ENCODE measurements around the gene IGF2BP2. TPM values are rescaled to one million over a fixed set of nuclear protein-coding genes. Genes with fewer than 3 reads are reported as not detected.

IGF2BP2 gene
- total RNA-seq, 1 experiment from 2014 or later = 135 TPM

GRCh38 chr3:185658504-185658912, 166.3 kb downstream of the IGF2BP2 start:
- Histone ChIP-seq H3K36me3 (ENCODE audit: control insufficient read depth in 1 of 2, insufficient read depth in 2 of 2, low read length in 2 of 2) (peaks cover 30 to 45% of the 10 kb centered on the region in 2 experiments), H3K79me2 (ENCODE audit: insufficient read depth, low read length) (peaks cover 7% of the 10 kb centered on the region; the same call in 1 of the 2 replicates), H3K4me2 (ENCODE audit: low read length) (peak overlapping the region; percentile 37), H3K27ac (ENCODE audit: low read depth, low read length) (peak overlapping the region; percentile 35; the same call in 1 of the 2 replicates), H2AFZ (ENCODE audit: low read depth, low read length, poor library complexity, severe bottlenecking) (no peak overlapping the region), H3K4me1 (ENCODE audit: control insufficient read depth in 1 of 2, insufficient read depth in 2 of 2, low read length in 2 of 2) (peaks cover 2 to 24% of the 10 kb centered on the region in 2 experiments; a peak in 3 of 4 replicates), H3K9me3 (ENCODE audit: control insufficient read depth in 1 of 2, insufficient read depth in 1 of 2, low read depth in 1 of 2, low read length in 2 of 2) (no peaks in the 10 kb centered on the region), H4K20me1 (ENCODE audit: insufficient read depth) (no peaks in the 10 kb centered on the region), H3K9ac (ENCODE audit: low read length) (no peak overlapping the region), H3K4me3 (replicated peaks in 1 of 2; ENCODE audit: low read depth in 1 of 2, low read length in 2 of 2) (no peak overlapping the region), H3K27me3 (ENCODE audit: insufficient read depth, low read length) (no peaks in the 10 kb centered on the region), H3K9me2 (ENCODE audit: insufficient read depth) (no peaks in the 10 kb centered on the region)
- ChIA-PET CTCF (no interaction called here), POLR2A (no interaction called here), RAD21 (ENCODE audit: low non-redundant PET in 1 of 2, low total read pairs in 2 of 2, uncharacterized antibody in 2 of 2, unreplicated experiment in 2 of 2) (no interaction called here)
- ATAC-seq (peak; percentile 51), DNase-seq (ENCODE audit: low read depth, low spot score) (no peak)
- BruUV-seq (replicated peaks) = no TSS peak
- TF ChIP-seq FOSL1 (IDR thresholded peaks at IDR 0.05; ENCODE audit: low read depth) = no peak; the same call in 1 of the 2 replicates
- TF ChIP-seq REST (IDR thresholded peaks at IDR 0.05; ENCODE audit: low read depth) = no peak
- TF ChIP-seq EZH2phosphoT487 (IDR thresholded peaks at IDR 0.05; ENCODE audit: borderline replicate concordance) = no peak
- TF ChIP-seq YY1 (IDR thresholded peaks at IDR 0.05; ENCODE audit: extremely low read depth, insufficient replicate concordance, low read depth, low read length) = no peak
- TF ChIP-seq MAX (IDR thresholded peaks at IDR 0.05) = no peak
- TF ChIP-seq EZH2 (IDR thresholded peaks at IDR 0.05) = no peak
- no peak for TF ChIP-seq EGR1 (IDR thresholded peaks at IDR 0.05; ENCODE audit: low read depth)
- no peak for TF ChIP-seq POLR2AphosphoS5 (IDR thresholded peaks at IDR 0.05; ENCODE audit: low read depth, low read length)
- no peak for TF ChIP-seq SIN3A (IDR thresholded peaks at IDR 0.05; ENCODE audit: low read depth)
- no peak for TF ChIP-seq JUND (IDR thresholded peaks at IDR 0.05)
- no peak for TF ChIP-seq ATF3 (IDR thresholded peaks at IDR 0.05)
- no peak for TF ChIP-seq ZBTB33 (IDR thresholded peaks at IDR 0.05; ENCODE audit: extremely low read depth, insufficient replicate concordance, low read length)
- TF ChIP-seq SP1 (IDR thresholded peaks at IDR 0.05; ENCODE audit: low read depth) = no peak
- TF ChIP-seq TCF7L2 (IDR thresholded peaks at IDR 0.05; ENCODE audit: borderline replicate concordance, extremely low read depth, insufficient read depth, insufficient read length) = no peak
- no peak for TF ChIP-seq CEBPB (IDR thresholded peaks at IDR 0.05; ENCODE audit: low read depth)
- intact Hi-C loops (cut with micrococcal nuclease) = no loop called here

Data from HCT116 (cell line).